ENCODE results near the gene GYG2. TPM values are rescaled to one million over a fixed set of nuclear protein-coding genes. Genes with fewer than 3 reads are reported as not detected.
"Not testable (repeated sequence)": the region's sequence is repeated elsewhere in the genome, so short reads cannot be mapped to it uniquely, and the experiment has no call there.

The GYG2 gene
- total and polyA plus RNA-seq, 7 experiments from 2014 or later, result not detected

- H3K36me3 Mint-ChIP-seq, result peaks cover 0 to 3% (median 0%) of the 10 kb centered on the region in 5 donors
- ATAC-seq (no peak), DNase-seq (no peak)
- H3K4me1 Mint-ChIP-seq, result no peaks in the 10 kb centered on the region
- Histone ChIP-seq H3K27me3 (ENCODE audit: control insufficient read depth in 2 of 2, insufficient read depth in 2 of 2, low read length in 2 of 2) (no peaks in the 10 kb centered on the region), H3K4me3 (ENCODE audit: low read length) (no peak overlapping the region), H3K9me3 (ENCODE audit: control insufficient read depth in 2 of 3, low read length in 3 of 3) (no peaks in the 10 kb centered on the region), H3K4me1 (ENCODE audit: control insufficient read depth in 2 of 2, insufficient read depth in 2 of 2, low read length in 2 of 2) (no peaks in the 10 kb centered on the region), H3K27ac (ENCODE audit: low read depth, low read length) (no peak overlapping the region), H3K36me3 (ENCODE audit: control insufficient read depth in 2 of 3, insufficient read depth in 3 of 3, low read length in 3 of 3) (no peaks in the 10 kb centered on the region)
- no peak overlapping the region for H3K4me3 Mint-ChIP-seq
- CTCF ChIA-PET, result no interaction called here
- H3K27me3 Mint-ChIP-seq, result no peaks in the 10 kb centered on the region
- POLR2A ChIA-PET, result no interaction called here
- intact Hi-C loops (cut with micrococcal nuclease), result no loop called here
- peaks cover 0 to 5% (median 0%) of the 10 kb centered on the region in 11 donors for H3K9me3 Mint-ChIP-seq
- H3K27ac Mint-ChIP-seq, result no peak overlapping the region
These were observed 95.4 kb downstream of the GYG2 start for GRCh38 chrX:2924151-2924550.

GRCh38 chrX:2926255-2926654 lies 97.5 kb downstream of the GYG2 start:
- H3K27me3 Mint-ChIP-seq; DNase-seq; H3K4me1 ChIP-seq (ENCODE audit: control insufficient read depth in 2 of 2, insufficient read depth in 2 of 2, low read length in 2 of 2); H3K36me3 Mint-ChIP-seq; H3K36me3 ChIP-seq (ENCODE audit: control insufficient read depth in 2 of 3, insufficient read depth in 3 of 3, low read length in 3 of 3); H3K4me3 ChIP-seq (ENCODE audit: low read length); H3K27ac Mint-ChIP-seq; H3K27me3 ChIP-seq (ENCODE audit: control insufficient read depth in 2 of 2, insufficient read depth in 2 of 2, low read length in 2 of 2); CTCF ChIA-PET; intact Hi-C loops (cut with micrococcal nuclease); POLR2A ChIA-PET; H3K27ac ChIP-seq (ENCODE audit: low read depth, low read length); H3K4me1 Mint-ChIP-seq; ATAC-seq; H3K9me3 ChIP-seq (ENCODE audit: control insufficient read depth in 2 of 3, low read length in 3 of 3): not testable (repeated sequence)
- peaks cover 0 to 15% (median 4%) of the 10 kb centered on the region in 11 donors for H3K9me3 Mint-ChIP-seq
- peak overlapping the region in 1 of 10 donors; percentile 62 for H3K4me3 Mint-ChIP-seq

GRCh38 chrX:2926664-2927275 lies 98.0 kb downstream of the GYG2 start:
- peaks cover 0 to 19% (median 4%) of the 10 kb centered on the region in 11 donors for H3K9me3 Mint-ChIP-seq
- intact Hi-C loops (cut with micrococcal nuclease), result no loop called here
- H3K27me3 Mint-ChIP-seq, result peaks cover 0 to 6% (median 0%) of the 10 kb centered on the region in 5 donors
- H3K4me1 ChIP-seq (ENCODE audit: control insufficient read depth in 2 of 2, insufficient read depth in 2 of 2, low read length in 2 of 2), result no peaks in the 10 kb centered on the region
- peaks cover 0 to 4% (median 0%) of the 10 kb centered on the region in 5 donors for H3K36me3 Mint-ChIP-seq
- H3K27me3 ChIP-seq (ENCODE audit: control insufficient read depth in 2 of 2, insufficient read depth in 2 of 2, low read length in 2 of 2), result no peaks in the 10 kb centered on the region
- no peak overlapping the region for H3K27ac ChIP-seq (ENCODE audit: low read depth, low read length)
- peaks cover 0 to 5% (median 4%) of the 10 kb centered on the region in 7 donors for H3K4me1 Mint-ChIP-seq
- DNase-seq (no peak), ATAC-seq (no peak)
- H3K9me3 ChIP-seq (ENCODE audit: control insufficient read depth in 2 of 3, low read length in 3 of 3), result peaks cover 0 to 4% (median 0%) of the 10 kb centered on the region in 3 experiments
- H3K4me3 ChIP-seq (ENCODE audit: low read length), result no peak overlapping the region
- H3K4me3 Mint-ChIP-seq, result peak overlapping the region in 5 of 10 donors; percentile 4 to 62 (median 46)
- ChIA-PET POLR2A (no interaction called here), CTCF (no interaction called here)
- H3K27ac Mint-ChIP-seq, result no peak overlapping the region
- H3K36me3 ChIP-seq (ENCODE audit: control insufficient read depth in 2 of 3, insufficient read depth in 3 of 3, low read length in 3 of 3), result no peaks in the 10 kb centered on the region

GRCh38 chrX:2928191-2928582 lies 99.5 kb downstream of the GYG2 start:
- Mint-ChIP-seq H3K36me3 (peaks cover 0 to 4% (median 0%) of the 10 kb centered on the region in 5 donors), H3K4me1 (peaks cover 0 to 5% (median 4%) of the 10 kb centered on the region in 7 donors), H3K9me3 (peaks cover 0 to 21% (median 4%) of the 10 kb centered on the region in 11 donors), H3K4me3 (peak overlapping the region; percentile 50 to 87 (median 72)), H3K27me3 (peaks cover 0 to 6% (median 0%) of the 10 kb centered on the region in 5 donors), H3K27ac (peak overlapping the region in 1 of 9 donors; percentile 43)
- Histone ChIP-seq H3K27me3 (ENCODE audit: control insufficient read depth in 2 of 2, insufficient read depth in 2 of 2, low read length in 2 of 2) (no peaks in the 10 kb centered on the region), H3K27ac (ENCODE audit: low read depth, low read length) (no peak overlapping the region), H3K36me3 (ENCODE audit: control insufficient read depth in 2 of 3, insufficient read depth in 3 of 3, low read length in 3 of 3) (no peaks in the 10 kb centered on the region), H3K4me3 (ENCODE audit: low read length) (no peak overlapping the region), H3K9me3 (ENCODE audit: control insufficient read depth in 2 of 3, low read length in 3 of 3) (peaks cover 0 to 4% (median 0%) of the 10 kb centered on the region in 3 experiments), H3K4me1 (ENCODE audit: control insufficient read depth in 2 of 2, insufficient read depth in 2 of 2, low read length in 2 of 2) (no peaks in the 10 kb centered on the region)
- intact Hi-C loops (cut with micrococcal nuclease), result no loop called here
- CTCF ChIA-PET, result no interaction called here
- ATAC-seq (peak; percentile 21), DNase-seq (no peak)
- POLR2A ChIA-PET, result no interaction called here

- H3K36me3 Mint-ChIP-seq, result peaks cover 0 to 4% (median 0%) of the 10 kb centered on the region in 5 donors
- H3K9me3 ChIP-seq (ENCODE audit: control insufficient read depth in 2 of 3, low read length in 3 of 3), result peaks cover 0 to 4% (median 0%) of the 10 kb centered on the region in 3 experiments
- POLR2A ChIA-PET, result no interaction called here
- H3K4me3 Mint-ChIP-seq, result peak within 1 kb of the TSS; percentile 50 to 87 (median 73)
- H3K27ac Mint-ChIP-seq, result peak within 1 kb of the TSS in 2 of 9 donors; percentile 51 to 70
- H3K4me1 ChIP-seq (ENCODE audit: control insufficient read depth in 2 of 2, insufficient read depth in 2 of 2, low read length in 2 of 2), result no peaks in the 10 kb centered on the region
- CTCF ChIA-PET, result no interaction called here
- no peak within 1 kb of the TSS for H3K27ac ChIP-seq (ENCODE audit: low read depth, low read length)
- H3K27me3 Mint-ChIP-seq, result peaks cover 0 to 6% (median 0%) of the 10 kb centered on the region in 5 donors
- intact Hi-C loops (cut with micrococcal nuclease), result no loop called here
- no peaks in the 10 kb centered on the region for H3K27me3 ChIP-seq (ENCODE audit: control insufficient read depth in 2 of 2, insufficient read depth in 2 of 2, low read length in 2 of 2)
- DNase-seq (peak in 6 of 9 donors; percentile 0 to 34 (median 10)), ATAC-seq (peak; percentile 94)
- H3K4me3 ChIP-seq (ENCODE audit: low read length), result peak within 1 kb of the TSS; percentile 9
- no peaks in the 10 kb centered on the region for H3K36me3 ChIP-seq (ENCODE audit: control insufficient read depth in 2 of 3, insufficient read depth in 3 of 3, low read length in 3 of 3)
- peaks cover 0 to 5% (median 4%) of the 10 kb centered on the region in 7 donors for H3K4me1 Mint-ChIP-seq
- H3K9me3 Mint-ChIP-seq, result peaks cover 0 to 21% (median 4%) of the 10 kb centered on the region in 11 donors
These were observed 100.1 kb downstream of the GYG2 start, which contains the start of gene ARSD for GRCh38 chrX:2928583-2929434. Gene ARSD, minus strand, starts transcription at chrX:2929339. Its CDS starts 64 bp downstream, at chrX:2929275.

GRCh38 chrX:2931155-2931554 lies 102.4 kb downstream of the GYG2 start:
- H3K36me3 ChIP-seq (ENCODE audit: control insufficient read depth in 2 of 3, insufficient read depth in 3 of 3, low read length in 3 of 3), result no peaks in the 10 kb centered on the region
- intact Hi-C loops (cut with micrococcal nuclease), result no loop called here
- POLR2A ChIA-PET, result no interaction called here
- H3K27me3 ChIP-seq (ENCODE audit: control insufficient read depth in 2 of 2, insufficient read depth in 2 of 2, low read length in 2 of 2), result no peaks in the 10 kb centered on the region
- H3K36me3 Mint-ChIP-seq, result peaks cover 0 to 4% (median 0%) of the 10 kb centered on the region in 5 donors
- H3K4me1 Mint-ChIP-seq, result peaks cover 0 to 5% (median 4%) of the 10 kb centered on the region in 7 donors
- H3K27ac ChIP-seq (ENCODE audit: low read depth, low read length), result no peak overlapping the region
- DNase-seq (no peak), ATAC-seq (no peak)
- CTCF ChIA-PET, result no interaction called here
- H3K4me3 ChIP-seq (ENCODE audit: low read length), result no peak overlapping the region
- H3K9me3 Mint-ChIP-seq, result peaks cover 0 to 21% (median 4%) of the 10 kb centered on the region in 11 donors
- H3K4me1 ChIP-seq (ENCODE audit: control insufficient read depth in 2 of 2, insufficient read depth in 2 of 2, low read length in 2 of 2), result no peaks in the 10 kb centered on the region
- peaks cover 0 to 9% (median 0%) of the 10 kb centered on the region in 5 donors for H3K27me3 Mint-ChIP-seq
- no peak overlapping the region for H3K27ac Mint-ChIP-seq
- H3K9me3 ChIP-seq (ENCODE audit: control insufficient read depth in 2 of 3, low read length in 3 of 3), result peaks cover 0 to 4% (median 0%) of the 10 kb centered on the region in 3 experiments
- H3K4me3 Mint-ChIP-seq, result no peak overlapping the region
